C1 segment of cervical spinal cord (tissue), 14 donors: ENCODE data around the gene DMAC1.

Experiments
- DNase-seq, 14 donors: peaks; one replicate each; lab custom pipeline; 2025; lab: John Stamatoyannopoulos, UW

Gene DMAC1

GRCh38 chr9:7799234-7799943 lies at the start of gene DMAC1:
DMAC1 (minus strand) TSS chr9:7799778; CDS start chr9:7799734, 44 bp downstream.
- peak in 13 of 14 donors; percentile 28 to 79 (median 70) for DNase-seq

GRCh38 chr9:7849362-7849761 lies 49.8 kb upstream of the DMAC1 start:
- DNase-seq: no peak

- no peak for DNase-seq
Observed at GRCh38 chr9:7848498-7848897, 48.9 kb upstream of the DMAC1 start.

GRCh38 chr9:7844242-7844641 lies 44.7 kb upstream of the DMAC1 start:
- DNase-seq: peak in 2 of 14 donors; percentile 0 to 11

- peak in 1 of 14 donors; percentile 77 for DNase-seq
Observed at GRCh38 chr9:7841831-7842230, 42.3 kb upstream of the DMAC1 start.

- DNase-seq: no peak
Observed at GRCh38 chr9:7834531-7834930, 35.0 kb upstream of the DMAC1 start.

- no peak for DNase-seq
Observed at GRCh38 chr9:7828334-7828733, 28.8 kb upstream of the DMAC1 start.

GRCh38 chr9:7827792-7828191 lies 28.2 kb upstream of the DMAC1 start:
- DNase-seq: no peak

- DNase-seq: no peak
Observed at GRCh38 chr9:7827056-7827455, 27.5 kb upstream of the DMAC1 start.

GRCh38 chr9:7823651-7824050 lies 24.1 kb upstream of the DMAC1 start:
- no peak for DNase-seq

- DNase-seq: no peak
Observed at GRCh38 chr9:7819984-7820383, 20.4 kb upstream of the DMAC1 start.

- DNase-seq: no peak
Observed at GRCh38 chr9:7816021-7816420, 16.4 kb upstream of the DMAC1 start.

- no peak for DNase-seq
Observed at GRCh38 chr9:7813030-7813429, 13.5 kb upstream of the DMAC1 start.

GRCh38 chr9:7811677-7812076 lies 12.1 kb upstream of the DMAC1 start:
- no peak for DNase-seq

GRCh38 chr9:7802666-7803065 lies 3.1 kb upstream of the DMAC1 start:
- DNase-seq: no peak

GRCh38 chr9:7799944-7800285 lies 337 bp upstream of the DMAC1 start:
- no peak for DNase-seq

- no peak for DNase-seq
Observed at GRCh38 chr9:7794196-7794595, 5.4 kb downstream of the DMAC1 start.

GRCh38 chr9:7791394-7791793 lies 8.2 kb downstream of the DMAC1 start:
- no peak for DNase-seq

- no peak for DNase-seq
Observed at GRCh38 chr9:7790819-7791182, 8.8 kb downstream of the DMAC1 start.

- DNase-seq: peak in 1 of 14 donors; percentile 5
Observed at GRCh38 chr9:7790022-7790818, 9.4 kb downstream of the DMAC1 start.

- DNase-seq: peak in 2 of 14 donors; percentile 7 to 16
Observed at GRCh38 chr9:7788772-7789171, 10.8 kb downstream of the DMAC1 start.

GRCh38 chr9:7785813-7786212 lies 13.8 kb downstream of the DMAC1 start:
- DNase-seq: no peak

- no peak for DNase-seq
Observed at GRCh38 chr9:7784472-7784871, 15.1 kb downstream of the DMAC1 start.
